GM21737 (cell line): ENCODE measurements around the gene RIPK1.
A peak's percentile ranks its signal among the peaks of the same experiment; 100 is the strongest.

Experiments
- ATAC-seq: cut with Tn5 transposase; IDR thresholded peaks from one replicate; pipeline ENCODE4 v1.9.1; 2021; ENCODE audit warnings: mild to moderate bottlenecking, moderate library complexity; ENCODE audit not compliant: unreplicated experiment

The RIPK1 gene

DNA sequence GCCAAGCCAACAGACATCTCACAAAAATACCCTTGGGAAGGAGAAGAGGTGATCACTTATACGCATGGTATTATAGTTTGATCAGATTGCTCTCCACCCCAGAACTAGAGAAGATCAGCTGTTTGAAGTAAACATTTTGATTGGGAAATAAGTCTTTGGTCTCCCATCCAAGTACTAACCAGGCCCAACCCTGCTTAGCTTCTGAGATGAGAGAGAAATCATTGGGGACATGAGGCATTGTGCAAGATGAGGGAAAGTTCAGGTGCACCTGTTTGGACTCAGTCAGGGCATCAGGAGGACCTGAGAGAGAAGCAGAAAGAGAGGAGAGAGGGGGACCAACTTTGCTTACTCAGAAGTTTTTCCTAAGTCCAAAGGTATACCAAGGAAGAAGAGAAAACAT, 11.4 kb downstream of the RIPK1 start:
- ATAC-seq: no peak

DNA sequence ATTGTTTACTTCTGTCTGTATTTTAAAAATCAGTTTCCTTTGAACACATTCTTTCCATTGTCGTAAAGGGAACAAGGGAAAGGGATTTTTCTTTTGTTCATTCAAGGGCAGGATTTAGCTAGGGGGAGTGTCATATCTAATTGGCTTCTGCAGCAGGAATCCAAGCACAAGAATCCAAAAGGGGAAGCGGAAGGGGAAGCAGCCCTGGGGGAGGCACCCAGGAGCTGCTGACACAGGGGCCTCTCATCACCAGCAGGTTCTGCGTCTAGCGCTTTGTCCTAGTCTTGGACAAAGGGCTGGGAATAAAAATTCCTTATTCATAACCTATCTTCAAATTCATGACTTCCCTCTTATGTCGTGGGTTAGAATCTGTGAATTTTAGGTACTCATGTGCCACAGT, 13.7 kb downstream of the RIPK1 start:
- no peak for ATAC-seq

GRCh38 chr6:3085074-3085473, 16.8 kb downstream of the RIPK1 start:
- ATAC-seq: no peak

DNA sequence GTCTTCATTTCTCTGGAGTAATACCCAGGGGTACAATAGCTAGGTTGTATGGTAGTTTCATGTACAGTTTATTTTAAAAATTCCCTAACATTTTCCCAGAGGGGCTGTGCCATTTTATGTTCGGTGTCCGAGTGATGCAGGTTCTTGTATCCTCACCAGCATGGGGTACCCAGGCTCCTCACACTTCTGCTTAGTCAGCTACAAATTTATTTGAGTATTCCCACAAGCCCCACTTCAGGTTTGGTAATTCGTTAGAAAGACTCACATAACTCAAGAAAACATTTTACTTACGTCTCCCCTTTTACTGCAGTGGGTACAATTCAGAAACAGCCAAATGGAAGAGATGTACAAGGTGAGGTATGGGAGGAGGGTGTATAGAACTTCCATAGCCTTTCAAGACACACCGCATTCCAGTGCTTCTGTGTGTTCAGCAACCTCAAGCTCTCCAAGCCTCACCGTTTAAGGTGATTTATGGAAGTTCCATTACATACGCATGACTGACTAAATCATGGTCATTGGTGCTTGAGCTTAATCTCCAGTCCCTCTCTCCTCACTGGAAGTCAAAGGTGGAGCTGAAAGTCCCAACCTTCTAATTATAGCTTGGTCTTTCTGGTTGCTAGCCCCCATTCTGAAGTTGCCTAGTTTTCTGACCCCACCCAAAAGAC, 18.1 kb downstream of the RIPK1 start:
- ATAC-seq: no peak

GRCh38 chr6:3088446-3088845, 20.2 kb downstream of the RIPK1 start:
- ATAC-seq: no peak

DNA sequence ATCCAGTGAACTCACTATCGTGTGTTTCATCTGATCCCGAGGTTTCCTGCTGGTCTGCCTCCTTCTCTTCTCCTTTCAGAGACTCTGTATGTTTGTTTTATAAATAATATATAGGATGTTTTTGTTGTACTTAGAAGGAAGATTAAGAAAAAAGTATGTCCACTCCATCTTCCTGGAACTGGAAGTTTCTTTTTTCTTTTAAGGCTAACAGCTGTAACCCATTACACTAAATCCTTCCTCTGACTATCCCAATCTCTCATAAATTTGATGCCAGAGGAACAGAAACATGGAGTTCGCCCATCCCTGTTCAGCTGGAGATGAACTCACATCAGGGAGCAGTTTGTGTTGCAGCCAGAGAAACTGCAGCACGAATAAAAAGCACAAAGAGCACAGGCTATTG, 20.7 kb downstream of the RIPK1 start:
- ATAC-seq: no peak

DNA sequence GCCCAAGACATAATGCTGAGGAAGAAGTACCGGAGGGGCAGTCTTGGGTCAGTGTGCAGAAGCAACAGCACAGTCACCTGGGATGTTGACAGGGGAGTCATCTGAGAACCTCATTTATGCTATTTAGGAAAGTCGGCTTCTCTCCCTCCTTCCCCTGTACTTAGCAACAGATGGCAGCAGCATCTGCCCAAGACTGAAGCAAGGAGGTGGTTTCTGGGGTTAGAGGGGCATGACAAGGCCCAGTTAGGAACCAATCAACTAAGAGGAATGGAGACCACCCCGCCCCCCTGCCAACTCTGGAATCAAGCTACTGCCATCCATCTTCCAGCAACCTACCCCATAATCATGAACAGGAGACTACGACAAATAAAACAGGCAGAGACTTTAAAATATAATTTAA, 21.7 kb downstream of the RIPK1 start:
- ATAC-seq: no peak

DNA sequence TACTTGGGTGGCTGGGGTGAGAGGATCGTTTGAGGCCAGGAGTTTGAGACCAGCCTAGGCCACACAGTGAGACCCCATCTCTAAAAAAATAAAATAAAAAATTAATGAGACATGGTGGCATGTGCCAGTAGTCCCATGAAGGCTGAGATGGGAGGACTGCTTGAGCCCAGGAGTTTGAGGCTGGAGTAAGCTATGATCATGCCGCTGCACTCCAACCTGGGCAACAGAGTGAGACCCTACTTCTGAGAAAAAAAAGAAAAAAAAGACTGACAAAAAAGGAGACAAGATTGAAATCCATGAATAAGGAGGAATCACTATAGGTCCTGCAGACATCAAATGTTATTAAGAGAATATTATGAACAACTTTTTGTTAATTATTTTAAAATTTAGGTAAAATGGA, 26.5 kb downstream of the RIPK1 start:
- ATAC-seq: no peak

GRCh38 chr6:3102875-3103274, 34.6 kb downstream of the RIPK1 start:
- ATAC-seq: no peak

DNA sequence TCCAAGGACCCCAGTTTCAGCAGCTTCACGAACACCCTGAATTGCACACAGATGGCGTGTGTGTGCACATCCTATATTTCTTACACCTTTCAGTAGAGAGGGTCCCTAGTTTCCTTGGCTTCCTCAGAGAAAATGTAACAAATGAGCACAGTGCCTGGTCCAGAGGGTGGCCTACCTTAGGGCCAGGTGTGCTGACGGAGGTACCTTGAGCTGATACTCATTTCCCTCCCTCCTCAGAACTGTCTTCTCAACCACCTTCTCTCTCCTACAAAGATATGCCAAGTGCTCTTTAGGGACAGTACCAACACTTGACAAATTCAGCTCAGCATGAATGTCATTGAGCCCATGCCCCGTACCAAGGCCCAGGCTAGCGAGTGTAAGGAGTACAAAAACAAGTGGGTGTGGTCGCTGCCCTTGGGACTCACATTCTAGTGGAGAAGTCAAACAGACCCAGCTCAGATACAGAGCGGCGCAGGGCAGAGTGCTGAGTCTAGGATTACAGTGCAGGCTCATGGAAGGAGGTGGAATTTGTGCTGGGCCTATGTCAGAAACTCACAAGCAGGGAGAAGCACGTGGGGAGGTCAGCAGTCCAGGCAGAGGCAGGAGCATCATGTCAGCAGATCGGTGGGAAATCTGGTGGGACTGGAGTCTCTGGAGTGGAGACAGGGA, 40.6 kb downstream of the RIPK1 start:
- no peak for ATAC-seq

DNA sequence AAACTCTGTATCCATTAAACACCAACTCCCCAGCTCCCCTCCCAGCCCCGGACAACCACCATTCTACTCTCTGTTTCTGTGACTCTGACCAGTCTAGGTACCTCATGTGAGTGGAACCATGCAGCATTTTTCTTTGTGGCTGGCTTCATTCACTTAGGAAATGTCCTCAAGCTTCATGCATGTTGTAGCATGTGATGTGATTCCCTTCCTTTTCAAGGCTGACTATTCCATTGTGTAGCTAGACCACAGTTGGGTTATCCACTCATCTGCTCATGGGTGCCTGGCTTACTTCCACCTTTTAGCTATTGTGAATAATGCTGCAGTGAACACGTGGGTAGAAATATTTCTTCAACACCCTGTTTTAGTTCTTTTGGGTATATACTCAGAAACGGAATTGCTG, 41.5 kb downstream of the RIPK1 start:
- ATAC-seq: no peak

- no peak for ATAC-seq
Observed at GRCh38 chr6:3114377-3114776, 46.1 kb downstream of the RIPK1 start.

- no peak for ATAC-seq
Observed at GRCh38 chr6:3117912-3118352, 49.6 kb downstream of the RIPK1 start.

GRCh38 chr6:3118353-3119039, 50.2 kb downstream of the RIPK1 start, which contains the start of gene BPHL:
BPHL (plus strand) TSS chr6:3118711; CDS start chr6:3118741, 30 bp downstream.
- peak; percentile 94 for ATAC-seq

GRCh38 chr6:3119040-3119723, 50.9 kb downstream of the RIPK1 start:
- ATAC-seq: no peak

GRCh38 chr6:3120765-3121089, 52.4 kb downstream of the RIPK1 start:
- ATAC-seq: no peak

DNA sequence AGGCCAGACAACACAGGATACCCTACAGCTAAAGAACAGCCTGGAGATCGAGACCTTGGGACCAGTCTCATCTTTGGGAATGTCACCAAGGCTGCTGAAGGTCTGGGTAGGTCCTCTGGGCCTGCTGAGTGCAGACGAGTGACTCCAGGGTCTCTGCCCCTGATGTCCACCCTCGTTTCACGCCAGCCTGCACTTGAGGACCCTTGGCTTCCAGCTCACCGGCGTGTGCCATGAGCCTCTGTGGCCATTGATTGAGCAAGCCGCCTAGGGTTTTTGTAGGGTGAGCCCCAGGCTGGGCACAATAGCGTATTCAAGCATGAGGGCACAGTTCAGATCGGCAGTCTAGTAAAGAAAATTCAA, 54.5 kb downstream of the RIPK1 start:
- ATAC-seq: no peak

DNA sequence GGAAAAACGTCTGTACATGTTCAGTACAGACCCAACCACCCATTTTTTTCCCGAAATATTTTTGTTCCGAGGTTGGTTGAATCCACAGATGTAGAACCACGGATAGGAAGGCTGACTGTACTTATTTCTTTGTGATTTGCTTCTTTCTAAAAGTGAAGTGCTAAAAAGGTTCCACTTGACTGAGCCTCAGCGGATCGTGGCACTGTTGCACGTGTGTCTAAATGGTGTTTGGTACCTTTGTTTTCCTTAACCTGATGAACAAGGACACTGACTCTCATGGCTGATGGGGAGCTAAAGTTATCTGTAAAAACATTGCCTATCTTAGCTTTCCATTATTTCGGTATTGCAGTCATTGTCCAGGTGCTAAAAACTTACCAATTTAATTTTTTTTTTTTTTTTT, 56.4 kb downstream of the RIPK1 start:
- ATAC-seq: no peak

- ATAC-seq: no peak
Observed at GRCh38 chr6:3125815-3126214, 57.5 kb downstream of the RIPK1 start.

GRCh38 chr6:3128356-3129108, 60.2 kb downstream of the RIPK1 start:
- no peak for ATAC-seq

DNA sequence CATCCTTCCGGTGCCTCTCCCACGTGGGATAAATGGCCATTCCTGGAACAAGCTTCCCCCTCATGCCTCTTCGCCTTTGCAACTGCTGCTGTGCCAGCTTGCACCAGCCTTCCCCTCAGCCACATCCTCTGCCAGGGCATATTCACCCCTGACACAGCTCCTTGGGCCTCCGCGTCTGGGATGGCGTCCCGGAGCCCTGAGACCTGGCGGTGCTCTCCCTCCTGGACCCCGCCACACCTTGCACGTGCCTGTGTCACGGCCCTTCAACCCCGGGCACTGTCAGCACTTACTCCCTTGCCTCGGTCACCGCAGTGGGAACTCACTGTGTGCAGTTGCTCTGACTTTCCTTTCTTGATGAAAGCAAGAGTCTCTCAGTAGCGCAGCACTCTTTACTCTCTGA, 63.4 kb downstream of the RIPK1 start:
- ATAC-seq: no peak
